ENCODE measurements around the gene ZNF626.
"Not testable (repeated sequence)": the region's sequence is repeated elsewhere in the genome, so short reads cannot be mapped to it uniquely, and the experiment has no call there.

ZNF626 gene

DNA sequence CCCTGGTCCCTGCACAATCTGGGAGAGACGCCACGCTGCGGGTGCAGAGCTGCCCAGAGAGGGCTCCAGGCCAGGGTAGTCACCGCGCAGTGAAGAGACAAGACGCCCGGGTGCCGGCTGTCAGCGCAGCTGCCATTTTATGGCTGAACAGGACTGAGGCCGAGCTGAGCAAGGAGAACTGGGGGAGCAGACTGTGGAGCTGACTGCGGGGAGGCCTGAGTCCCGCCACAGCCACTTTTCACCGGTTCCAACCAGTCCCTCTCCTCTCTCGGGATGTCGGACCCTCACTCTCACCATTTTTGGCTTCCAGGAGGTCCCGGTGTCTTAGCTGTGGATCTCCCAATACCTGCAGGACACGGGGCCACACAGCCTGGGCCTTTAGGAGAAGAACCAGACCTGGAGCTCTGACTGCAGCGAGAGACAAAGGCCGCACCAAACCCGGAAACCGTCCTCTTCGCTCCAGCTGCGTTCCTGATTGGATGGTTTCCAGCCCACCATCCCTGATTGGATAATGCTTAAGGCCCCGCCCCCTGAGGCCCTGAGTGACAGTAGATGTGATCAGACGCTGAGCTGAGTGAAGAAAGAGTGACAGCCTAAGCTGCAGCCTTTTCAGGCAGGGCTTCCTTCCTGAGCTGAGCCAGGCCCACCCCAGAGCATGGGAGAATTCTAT is at the start of gene ZNF626:
ZNF626 (minus strand) TSS at position 422 of the 670 bp plus-strand sequence; CDS start at position 297, 125 bp downstream.
- peak; percentile 99 for DNase-seq (ENCODE audit: low read depth)

DNA sequence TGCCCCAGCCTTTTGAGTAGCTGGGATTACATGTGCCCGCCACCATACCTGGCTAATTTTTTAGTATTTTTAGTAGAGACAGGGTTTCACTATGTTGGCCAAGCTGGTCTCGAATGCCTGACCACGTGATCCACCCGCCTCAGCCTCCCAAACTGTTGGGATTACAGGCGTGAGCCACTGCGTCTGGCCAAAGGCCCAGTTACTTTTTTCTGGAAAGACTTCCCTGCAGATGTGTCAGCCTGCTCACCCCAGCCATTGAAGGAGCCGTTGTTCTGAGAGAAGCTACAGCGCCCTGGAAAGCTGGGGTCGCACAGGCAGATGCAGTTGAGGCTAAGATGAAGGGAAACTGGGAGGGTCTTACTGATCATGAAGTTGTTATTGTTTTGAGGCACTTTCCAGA is 7.9 kb upstream of the ZNF626 start:
- DNase-seq (ENCODE audit: low read depth): no peak

DNA sequence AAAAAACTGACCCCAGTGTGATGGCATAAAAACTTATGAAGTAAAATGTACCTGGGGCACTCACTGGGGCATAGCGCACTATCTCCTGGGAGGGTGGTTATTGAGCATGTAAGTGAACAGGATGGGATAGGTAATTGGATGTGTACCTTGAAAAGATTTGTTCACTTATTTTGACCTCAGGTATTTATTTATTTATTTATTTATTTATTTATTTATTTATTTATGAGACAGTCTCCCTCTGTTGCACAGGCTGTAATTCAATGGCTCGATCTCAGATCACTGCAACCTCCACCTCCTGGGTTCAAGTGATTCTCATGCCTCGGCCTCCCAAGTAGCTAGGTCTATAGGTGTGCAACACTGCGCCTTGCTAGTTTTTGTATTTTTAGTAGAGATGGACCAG is 5.9 kb upstream of the ZNF626 start:
- DNase-seq (ENCODE audit: low read depth): no peak

DNA sequence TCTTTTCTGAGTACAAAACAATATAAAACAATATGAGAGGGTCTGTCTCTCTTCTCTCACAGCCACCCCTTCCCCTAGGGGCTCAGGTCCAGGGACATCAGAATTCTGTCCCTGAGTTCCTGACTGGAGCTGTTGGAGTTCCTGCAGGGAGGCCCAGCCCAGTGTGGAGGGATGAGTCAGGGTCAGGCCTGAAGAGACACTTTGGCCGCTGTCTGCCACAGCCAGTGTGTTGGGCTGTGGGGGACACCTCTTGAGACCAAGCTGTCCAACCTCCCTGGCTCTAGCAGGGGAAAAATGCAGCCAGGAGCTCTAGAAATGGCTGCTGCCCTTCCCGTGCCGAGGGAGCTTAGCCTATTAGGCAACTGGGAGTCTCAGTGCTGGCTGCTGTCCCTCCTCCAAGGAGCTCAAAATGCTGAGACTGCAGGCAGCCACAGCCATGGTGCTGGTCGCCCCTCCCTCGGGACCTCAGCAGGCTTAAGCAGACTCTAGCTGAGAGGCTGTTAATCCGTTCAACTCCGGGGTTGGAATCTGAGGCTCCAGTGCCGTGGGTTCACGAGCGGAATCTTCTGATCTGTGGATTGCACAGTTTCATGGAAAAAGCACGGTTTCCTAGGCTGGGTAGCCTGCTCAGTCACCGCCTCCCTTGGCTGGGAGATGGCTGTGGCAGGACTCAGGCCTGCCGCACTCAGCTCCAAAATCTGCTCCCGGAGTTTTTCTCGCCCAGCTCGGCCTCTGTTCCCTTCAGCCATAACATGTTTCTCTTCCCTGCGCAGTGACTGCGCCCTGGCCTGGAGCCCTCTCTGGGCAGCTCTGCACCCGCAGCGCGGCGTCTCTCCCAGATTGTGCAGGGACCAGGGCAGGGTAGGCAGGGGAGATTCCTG is 3.8 kb upstream of the ZNF626 start:
- peak; percentile 68 for DNase-seq (ENCODE audit: low read depth)

DNA sequence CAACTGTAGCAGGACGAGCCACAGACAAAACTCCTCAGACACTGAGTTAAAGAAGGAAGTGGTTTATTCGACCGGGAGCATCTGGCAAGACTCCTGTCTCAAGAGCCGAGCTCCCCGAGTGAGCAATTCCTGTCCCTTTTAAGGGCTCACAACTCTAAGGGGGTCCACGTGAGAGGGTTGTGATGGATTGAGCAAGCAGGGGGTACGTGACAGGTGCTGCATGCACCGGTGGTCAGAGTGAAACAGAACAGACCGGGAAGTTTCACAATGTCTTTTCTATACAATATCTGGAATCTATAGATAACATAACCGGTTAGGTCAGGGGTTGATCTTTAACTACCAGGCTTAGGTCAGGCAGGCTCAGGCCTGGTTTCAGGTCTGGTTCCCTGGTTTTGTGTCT is 3.1 kb upstream of the ZNF626 start:
- not testable (repeated sequence) for DNase-seq (ENCODE audit: low read depth)

DNA sequence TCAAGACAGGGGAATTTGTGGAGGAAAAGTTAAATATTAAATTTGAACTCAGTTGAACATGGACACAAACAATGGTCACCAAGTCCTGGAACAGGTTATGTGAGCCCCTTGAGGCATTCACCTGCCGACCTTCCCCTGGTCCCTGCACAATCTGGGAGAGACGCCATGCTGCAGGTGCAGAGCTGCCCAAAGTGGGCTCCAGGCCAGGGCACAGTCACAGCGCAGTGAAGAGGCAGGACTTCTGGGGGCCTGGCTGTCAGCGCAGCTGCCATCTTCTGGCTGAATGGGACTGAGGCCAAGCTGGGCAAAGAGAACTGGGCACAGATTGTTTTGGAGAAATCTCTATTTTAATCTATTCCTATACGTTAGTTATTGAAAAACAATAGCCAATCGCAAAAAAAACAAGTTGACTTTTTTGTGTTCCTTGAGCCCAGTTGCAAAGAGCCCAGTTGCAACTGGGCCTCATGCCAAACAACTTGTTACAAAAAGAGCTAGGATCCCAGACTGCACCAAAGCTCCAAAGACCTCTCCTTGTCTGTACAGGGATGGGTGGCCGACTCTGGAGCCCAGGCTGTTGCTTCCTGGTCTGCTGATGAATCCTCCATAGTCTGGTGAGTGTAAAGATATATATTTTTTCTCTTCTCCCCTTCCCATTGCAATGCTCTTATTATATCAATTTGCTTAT is 1.2 kb upstream of the ZNF626 start:
- no peak for DNase-seq (ENCODE audit: low read depth)

DNA sequence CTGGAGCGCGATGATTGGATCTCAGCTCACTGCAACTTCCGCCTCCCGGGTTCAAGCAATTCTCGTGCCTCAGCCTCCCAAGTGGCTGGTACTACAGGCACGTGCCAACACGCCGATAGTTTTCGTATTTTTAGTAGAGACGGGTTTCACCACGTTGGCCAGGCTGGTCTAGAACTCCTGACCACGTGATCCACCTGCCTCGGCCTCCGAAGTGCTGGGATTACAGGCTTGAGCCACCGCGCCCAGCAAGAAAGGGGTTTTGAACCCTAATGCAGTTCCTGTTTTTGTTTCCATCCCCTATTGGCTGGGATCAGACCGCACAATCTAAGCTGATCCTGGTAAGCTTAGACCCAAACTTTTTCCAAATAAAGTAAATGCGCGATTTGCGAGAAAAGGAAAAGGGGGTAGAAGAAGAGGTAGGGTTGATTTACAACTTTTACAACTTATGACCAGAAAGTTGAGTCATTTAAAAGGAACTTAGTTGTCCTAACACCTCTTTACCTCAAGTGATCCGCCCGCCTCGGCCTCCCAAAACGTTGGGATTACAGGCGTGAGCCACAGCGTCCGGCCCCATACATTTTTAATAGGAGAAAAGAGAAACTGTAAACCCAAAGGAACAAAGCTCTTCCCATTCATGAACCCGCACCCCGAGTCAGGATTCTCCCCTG is 764 bp downstream of the ZNF626 start:
- peak; percentile 20 for DNase-seq (ENCODE audit: low read depth)

DNA sequence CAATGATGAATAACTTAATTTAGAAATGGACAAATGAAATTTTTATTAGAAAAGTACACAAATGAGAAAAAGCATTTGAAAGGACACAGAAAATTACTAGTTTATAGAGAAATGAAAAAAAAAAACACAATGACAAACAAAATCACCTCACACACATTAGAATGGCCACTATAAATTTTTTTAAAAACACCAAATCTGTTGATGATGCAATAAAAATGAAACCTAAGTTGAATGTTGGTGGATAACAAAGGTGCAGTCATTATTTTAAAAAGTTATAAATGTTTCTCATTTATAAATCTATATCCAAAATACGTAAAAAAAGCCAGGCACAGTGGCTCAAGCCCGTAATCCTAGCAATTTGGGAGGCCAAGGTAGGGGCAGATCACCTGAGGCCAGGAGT is 20.8 kb downstream of the ZNF626 start:
- no peak for DNase-seq (ENCODE audit: low read depth)

DNA sequence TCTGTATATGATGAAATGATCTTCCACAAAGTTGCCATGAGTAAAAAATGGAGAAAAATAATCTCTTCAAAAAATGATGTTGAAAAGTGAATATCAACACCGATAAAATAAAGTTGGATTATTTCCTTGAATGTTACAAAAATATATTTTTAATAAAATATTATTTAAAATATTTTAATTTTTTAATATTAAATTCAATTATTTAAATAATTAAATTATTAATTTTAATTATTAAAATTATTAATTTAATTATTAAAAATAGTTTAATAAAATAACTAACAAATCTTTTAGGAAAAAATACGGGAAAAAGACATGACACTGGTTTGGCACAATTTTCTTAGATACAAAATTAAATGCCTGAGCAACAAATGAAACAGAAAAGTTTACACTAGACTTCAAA is 21.3 kb downstream of the ZNF626 start:
- DNase-seq (ENCODE audit: low read depth): no peak

DNA sequence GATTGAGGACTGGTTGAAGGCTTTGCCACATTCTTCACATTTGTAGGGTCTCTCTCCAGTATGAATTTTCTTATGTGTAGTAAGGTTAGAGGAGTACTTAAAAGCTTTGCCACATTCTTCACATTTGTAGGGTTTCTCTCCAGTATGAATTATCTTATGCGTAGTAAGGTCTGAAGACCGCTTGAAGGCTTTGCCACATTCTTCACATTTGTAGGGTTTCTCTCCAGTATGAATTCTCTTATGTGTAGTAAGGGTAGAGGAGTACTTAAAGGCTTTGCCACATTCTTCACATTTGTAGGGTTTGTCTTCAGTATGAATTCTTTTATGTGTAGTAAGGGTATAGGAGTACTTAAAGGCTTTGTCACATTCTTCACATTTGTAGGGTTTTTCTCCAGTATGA is 36.8 kb downstream of the ZNF626 start:
- not testable (repeated sequence) for DNase-seq (ENCODE audit: low read depth)

DNA sequence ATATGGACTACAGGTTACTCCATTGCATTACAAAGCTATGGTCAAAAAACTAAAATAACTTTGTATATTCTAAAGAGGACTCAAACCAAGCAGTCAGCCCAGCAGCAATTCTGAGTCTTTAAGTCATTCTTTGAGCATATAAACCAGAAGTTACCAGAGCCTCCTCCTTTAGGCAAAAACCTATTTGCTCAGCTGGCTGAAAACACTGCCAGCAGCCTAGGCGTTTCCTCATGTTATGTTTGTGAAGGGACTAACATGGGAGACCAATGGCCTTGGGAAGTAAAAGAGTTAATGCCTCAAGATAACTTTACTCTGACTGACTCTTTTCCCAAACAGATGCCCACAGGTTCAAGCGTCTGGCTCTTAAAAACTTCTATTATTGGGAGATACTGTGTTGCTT is 45.3 kb downstream of the ZNF626 start:
- DNase-seq (ENCODE audit: low read depth): no peak

DNA sequence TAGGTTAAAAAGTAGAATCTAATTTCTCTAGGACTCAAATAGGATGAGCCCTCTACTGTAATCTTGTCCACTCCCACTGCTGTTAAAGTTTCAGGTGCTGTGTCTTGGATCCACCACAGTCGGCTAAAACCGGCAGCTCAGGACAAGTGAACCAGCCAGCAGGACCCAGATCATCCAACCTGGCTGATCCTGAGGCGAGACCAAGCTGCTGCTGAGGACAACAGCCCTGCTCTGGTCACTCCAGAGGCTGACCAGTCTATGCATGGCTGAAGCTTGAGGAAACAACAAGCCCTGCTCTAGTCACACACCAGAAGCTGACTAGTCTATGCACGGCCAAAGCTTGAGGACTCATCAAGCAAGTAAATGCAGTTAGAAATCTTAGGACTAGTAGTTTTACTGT is 46.4 kb downstream of the ZNF626 start:
- not testable (repeated sequence) for DNase-seq (ENCODE audit: low read depth)

DNA sequence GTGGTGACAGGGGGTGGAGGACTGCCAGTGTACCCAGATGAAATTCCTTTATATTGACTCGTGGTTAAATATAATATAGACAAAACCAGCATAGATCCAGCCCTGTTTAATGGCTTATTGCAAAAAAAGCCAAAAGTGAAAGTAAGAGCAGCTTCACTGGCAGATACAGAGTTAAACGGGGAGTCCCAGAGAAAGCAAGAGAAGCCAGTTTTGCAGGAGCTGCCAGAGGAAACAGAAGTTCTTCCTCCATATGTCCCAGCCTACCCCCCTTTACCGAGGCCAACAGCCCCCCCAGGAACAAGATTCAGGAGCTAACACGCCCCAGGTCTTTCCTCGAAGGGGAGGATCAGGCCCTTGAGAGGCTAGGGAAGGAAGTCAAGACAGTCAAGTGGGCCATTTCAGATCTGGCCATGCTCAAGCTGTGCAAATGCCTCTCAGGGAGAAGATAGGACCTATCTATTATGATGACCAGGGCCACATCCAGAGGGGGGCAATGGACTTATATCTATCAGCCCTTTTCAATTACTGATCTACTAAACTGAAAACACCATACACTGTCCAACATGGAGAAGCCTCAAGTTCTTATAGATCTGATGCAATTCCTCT is 48.6 kb downstream of the ZNF626 start:
- no peak for DNase-seq (ENCODE audit: low read depth)

DNA sequence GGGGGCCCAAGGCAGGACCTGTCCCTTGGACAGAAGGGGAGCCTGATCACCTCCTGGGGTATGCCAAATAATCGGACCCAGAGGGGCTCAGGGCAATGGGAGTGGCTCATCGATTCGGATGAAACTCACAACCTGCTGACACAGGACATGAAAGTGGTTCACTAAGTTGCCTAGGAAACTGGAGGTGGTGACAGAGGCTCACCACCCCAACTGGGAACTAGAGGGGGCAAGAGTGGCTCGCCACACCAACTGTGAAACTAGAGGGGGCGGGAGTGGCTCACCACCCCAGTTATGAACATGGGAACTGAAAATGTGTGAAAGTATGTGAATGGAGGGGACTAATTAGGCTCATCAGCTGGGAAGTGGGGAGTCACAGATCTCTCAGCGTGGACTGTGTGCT is 49.5 kb downstream of the ZNF626 start:
- DNase-seq (ENCODE audit: low read depth): no peak

DNA sequence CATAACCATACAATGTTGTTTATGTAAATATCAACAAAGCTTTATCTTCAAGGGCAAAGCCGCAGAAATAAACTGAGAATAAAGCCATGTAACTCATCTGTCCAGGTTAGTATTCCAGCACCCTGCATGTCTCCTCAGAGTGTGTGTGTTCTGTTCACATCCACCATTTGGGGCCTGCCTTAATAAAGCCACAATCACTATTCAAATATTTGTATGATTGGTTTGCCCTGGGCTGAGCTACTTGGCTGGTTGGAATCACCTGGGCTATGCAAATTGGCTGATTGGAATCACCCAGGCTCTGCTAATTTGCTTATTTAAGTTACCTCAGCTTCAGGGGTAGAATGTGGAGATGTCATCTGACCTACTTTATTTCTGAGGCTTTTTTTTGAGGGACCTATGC is 53.4 kb downstream of the ZNF626 start:
- DNase-seq (ENCODE audit: low read depth): no peak

Data from iris pigment epithelial cell (primary cell).